DMS79 (cell line): ENCODE data around the gene DDX10.
"Not testable (repeated sequence)": the region's sequence is repeated elsewhere in the genome, so short reads cannot be mapped to it uniquely, and the experiment has no call there.

ENCODE experiments used
- DNase-seq: peaks from one replicate; lab custom pipeline; 2025; lab: John Stamatoyannopoulos, UW

DDX10 gene

GRCh38 chr11:108715239-108715638 lies 50.4 kb downstream of the DDX10 start:
- no peak for DNase-seq

GRCh38 chr11:108718466-108718865 lies 53.6 kb downstream of the DDX10 start:
- DNase-seq, result no peak

- no peak for DNase-seq
Measured at GRCh38 chr11:108724974-108725689, 60.3 kb downstream of the DDX10 start.

DNA sequence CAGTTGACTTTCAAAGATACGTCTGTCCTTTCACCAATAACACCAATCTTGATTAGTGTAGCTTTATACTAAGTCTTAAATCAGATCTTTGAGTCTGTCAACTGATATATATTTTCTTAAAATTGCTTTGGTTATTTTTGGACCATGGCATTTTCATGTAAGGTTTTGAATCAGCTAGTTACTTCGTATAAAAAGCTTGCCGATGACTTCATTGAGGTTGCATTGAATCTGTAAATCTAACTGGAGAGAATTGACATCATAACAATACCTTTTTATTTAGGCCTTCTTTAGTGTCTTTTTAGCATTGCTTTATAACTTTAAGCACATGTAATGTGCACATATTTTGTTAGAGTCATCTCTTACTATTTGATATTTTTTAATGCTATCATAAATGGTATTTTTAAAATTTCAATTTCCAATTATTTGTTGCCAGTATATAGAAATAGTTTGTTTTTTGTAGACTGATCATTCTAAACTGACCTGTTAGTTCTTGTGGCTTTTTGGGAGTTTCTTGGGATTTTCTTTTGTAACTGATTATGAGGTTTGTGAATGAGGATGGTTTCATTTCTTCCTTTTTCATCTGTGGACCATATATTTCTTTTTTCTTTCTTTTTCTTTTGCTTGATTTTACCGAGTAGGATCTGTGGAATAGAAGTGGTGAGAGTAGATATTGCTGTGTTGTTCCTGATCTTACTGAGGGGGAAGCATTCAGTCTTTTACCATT lies 61.4 kb downstream of the DDX10 start:
- DNase-seq, result no peak

DNA sequence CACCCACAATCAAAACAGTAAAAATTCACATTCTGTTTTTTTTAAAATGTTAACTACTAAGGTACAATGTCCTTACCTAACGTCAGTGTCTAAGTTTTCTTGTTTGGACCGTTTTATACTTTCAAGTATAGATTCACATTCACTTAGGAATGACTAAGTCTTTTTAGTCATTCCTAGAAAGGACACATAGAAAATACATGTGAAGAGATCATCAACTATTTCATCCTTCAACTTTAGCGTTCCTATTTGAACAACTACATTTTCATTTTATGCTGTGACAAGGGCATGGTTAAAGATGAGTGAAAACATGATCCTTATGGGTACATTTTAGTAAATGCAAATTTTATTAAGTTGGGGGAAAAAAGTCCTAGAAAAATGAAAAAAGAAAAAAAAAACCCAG lies 62.8 kb downstream of the DDX10 start:
- no peak for DNase-seq

- DNase-seq, result peak; percentile 20
Measured at GRCh38 chr11:108729227-108729871, 64.5 kb downstream of the DDX10 start.

GRCh38 chr11:108732395-108732794 lies 67.5 kb downstream of the DDX10 start:
- DNase-seq, result no peak

DNA sequence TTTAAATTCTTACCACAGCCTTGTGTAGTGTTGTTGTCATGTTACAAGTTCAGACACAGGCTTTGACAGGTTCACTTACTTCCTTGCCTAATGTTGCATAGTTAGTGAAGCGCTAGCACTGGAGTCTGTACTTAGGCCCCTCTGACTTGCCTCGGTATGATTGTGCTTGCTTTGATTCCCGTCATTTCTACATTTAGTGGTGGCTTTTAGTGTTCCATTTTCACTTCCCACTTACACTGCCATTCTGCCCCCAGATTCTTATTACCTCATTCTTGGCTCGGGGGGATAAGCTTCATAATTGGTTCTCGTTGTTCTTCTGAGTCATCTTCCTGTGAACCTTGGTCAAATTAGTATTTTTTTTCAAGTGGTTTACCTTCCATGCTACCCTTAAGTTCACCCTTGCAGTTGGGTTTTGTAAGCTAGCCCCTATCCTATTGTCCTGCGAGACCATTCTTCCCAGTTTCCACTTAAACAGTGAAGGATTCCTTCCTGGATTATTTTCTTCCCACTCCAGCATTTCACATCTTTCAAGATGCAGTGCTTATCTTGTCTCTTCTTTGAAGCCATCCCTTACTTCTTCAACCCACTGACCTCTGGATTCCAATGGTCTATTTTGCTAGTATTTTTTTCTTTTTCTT lies 68.7 kb downstream of the DDX10 start:
- no peak for DNase-seq

DNA sequence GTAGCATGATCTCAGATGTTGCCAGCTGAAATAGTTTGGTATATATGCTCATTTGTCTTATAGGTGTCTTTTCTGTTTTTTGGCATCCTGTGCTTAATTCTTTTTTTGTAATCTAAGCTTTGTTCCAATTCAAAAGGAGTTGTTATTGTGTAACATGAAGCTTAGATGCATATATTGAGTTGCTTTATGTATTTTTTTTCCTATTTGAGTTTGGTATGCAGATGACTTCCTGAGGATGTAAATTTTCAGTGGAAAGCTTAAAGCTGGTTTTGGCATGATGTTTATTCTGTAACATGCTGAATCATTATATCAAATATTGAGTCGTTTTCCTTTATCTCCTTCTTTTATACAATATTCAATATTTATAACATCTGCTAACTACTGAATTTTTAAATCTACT lies 69.4 kb downstream of the DDX10 start:
- DNase-seq, result no peak

DNA sequence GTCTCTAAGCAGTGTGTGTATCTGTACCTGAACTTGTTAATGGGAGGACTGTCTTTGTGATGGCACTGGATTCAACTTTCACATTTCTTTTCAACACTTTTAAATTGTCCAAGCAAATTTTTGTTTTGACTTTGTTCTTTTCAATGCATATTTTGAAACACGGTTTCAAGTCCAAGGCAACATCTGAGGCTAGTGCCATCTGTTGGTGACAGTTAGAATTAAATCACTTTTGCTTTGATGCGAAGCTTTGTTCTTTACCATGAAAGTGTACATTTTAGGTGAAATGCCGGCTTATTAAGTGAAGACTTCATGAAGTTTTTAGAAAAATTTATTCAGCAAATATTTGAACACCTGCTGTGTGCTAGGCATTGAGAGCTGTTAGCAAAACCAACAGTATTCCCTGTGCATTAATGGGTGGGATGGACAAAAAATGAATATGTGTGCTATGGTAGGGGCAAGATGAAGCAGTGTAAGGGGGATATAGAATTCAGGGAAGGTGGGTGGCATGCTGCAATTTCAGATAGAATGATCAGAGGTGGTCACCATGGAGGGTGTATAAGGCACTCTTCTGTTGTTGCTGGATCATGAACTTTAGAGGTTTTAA lies 70.2 kb downstream of the DDX10 start:
- no peak for DNase-seq

GRCh38 chr11:108740132-108740531 lies 75.3 kb downstream of the DDX10 start:
- not testable (repeated sequence) for DNase-seq

DNA sequence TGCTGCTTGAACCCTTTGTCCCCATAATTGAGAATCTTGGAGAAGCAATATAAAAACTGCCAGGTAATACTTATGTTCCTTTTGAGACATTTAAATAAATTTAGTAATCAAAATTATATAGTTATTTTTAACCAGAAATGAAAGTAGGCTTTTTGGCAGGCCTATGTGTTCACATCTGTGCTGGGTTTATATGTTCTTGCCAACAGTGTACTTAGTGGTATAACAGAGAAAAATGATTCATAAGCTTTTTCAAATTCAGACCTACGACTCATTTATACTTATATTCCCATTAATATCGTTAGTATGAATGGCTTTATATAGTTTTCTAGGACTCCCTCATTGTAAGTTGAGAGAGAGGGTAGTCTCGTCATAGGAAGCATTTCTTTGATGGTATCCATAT lies 79.0 kb downstream of the DDX10 start:
- DNase-seq, result no peak

DNA sequence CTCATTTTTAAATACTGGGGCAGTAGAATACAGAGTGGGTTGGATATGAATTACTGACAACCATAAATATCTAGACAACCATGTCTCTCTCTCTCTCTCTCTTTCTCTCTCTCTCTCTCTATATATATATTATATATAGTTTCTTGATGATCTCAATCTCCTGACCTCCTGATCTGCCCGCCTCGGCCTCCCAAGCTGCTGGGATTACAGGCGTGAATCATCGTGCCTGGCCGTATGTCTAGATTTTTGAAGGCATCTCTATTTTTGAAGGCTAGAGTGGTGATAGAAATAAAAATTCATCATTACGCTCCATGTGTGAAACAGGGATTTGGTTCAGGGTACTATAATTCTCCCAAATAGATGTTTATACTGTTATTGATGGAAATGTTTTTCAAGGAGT lies 84.1 kb downstream of the DDX10 start:
- no peak for DNase-seq

- DNase-seq, result no peak
Measured at GRCh38 chr11:108751444-108751843, 86.6 kb downstream of the DDX10 start.

GRCh38 chr11:108752297-108752751 lies 87.5 kb downstream of the DDX10 start:
- no peak for DNase-seq

DNA sequence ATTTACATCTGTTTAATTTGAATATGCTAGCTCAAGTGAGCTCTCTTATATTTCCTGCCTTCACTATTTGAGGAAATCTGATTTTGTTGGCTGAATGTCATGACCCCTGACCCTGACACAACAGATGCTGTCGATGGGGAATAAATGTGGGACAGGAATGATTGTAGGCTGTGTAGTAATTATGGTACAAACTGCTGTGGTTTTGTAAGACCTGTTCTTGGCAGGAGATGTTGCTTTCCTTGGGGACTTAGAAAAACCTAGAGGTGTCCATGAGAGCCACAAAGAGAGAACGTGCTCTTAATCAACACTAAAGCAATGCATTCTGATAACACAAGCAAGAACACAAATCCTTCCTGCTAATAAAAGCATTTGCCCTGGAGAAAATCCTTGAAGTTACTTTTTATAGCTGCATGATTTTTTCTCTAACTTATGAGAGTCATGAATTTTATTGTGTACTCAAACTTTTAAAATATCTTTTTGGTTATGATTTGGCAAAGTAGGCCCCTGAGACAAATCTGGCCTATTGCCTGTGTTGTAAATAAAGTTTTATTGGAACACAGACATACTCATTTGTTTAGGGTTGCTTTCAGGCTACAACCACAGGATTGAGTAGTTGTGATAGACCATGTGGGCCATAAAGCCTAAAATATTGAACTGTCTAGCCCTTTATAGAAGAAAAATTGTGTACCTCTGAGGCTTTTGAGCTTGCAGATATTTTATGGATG lies 90.2 kb downstream of the DDX10 start:
- DNase-seq, result no peak

- DNase-seq, result no peak
Measured at GRCh38 chr11:108757630-108758029, 92.8 kb downstream of the DDX10 start.

DNA sequence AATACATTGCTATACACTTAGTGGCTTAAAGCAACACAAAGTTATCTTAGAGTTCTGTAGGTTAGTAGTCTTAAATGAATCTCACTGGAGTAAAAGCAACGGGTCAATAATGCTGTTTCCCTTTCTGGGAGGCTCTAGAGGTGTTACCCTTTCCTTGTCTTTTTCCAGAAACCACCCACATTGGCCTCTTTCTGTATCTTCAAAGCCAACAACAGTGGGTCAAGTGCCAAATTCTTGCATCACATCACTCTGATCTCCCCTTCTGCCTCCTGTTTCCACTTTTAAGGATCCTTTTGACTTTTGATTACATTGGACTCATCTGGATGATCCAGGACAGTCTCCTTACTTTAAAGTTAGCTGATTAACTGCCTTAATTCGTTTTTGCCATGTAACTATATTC lies 93.6 kb downstream of the DDX10 start:
- DNase-seq, result no peak

- no peak for DNase-seq
Measured at GRCh38 chr11:108766596-108767173, 101.8 kb downstream of the DDX10 start.

- no peak for DNase-seq
Measured at GRCh38 chr11:108768370-108768769, 103.5 kb downstream of the DDX10 start.

- no peak for DNase-seq
Measured at GRCh38 chr11:108768964-108769363, 104.1 kb downstream of the DDX10 start.
